Stimulated activated memory B cell treated with anti-CD40 and anti-IgM and Interleukin-4, amounts not matched to agents 10 μg/mL and 1 μg/mL and 100 μg/mL, for 72 hours (primary cell): ENCODE measurements around the gene CX3CR1.
A peak's percentile ranks its signal among the peaks of the same experiment; 100 is the strongest.
"Not testable (repeated sequence)": the region's sequence is repeated elsewhere in the genome, so short reads cannot be mapped to it uniquely, and the experiment has no call there.

Experiments used
- ATAC-seq: fragments of 150-1000 bp; cut with Tn5 transposase; 2 replicates; pipeline ENCODE4 v1.10.0; 2021
- H3K27ac Mint-ChIP-seq: one replicate; pipeline ENCODE4 v1.8.0; 2022; ENCODE audit warnings: mild to moderate bottlenecking, mixed read lengths
- H3K27me3 Mint-ChIP-seq: one replicate; pipeline ENCODE4 v1.8.0; 2022; ENCODE audit warnings: mixed read lengths
- H3K36me3 Mint-ChIP-seq: one replicate; pipeline ENCODE4 v1.8.0; 2022; ENCODE audit warnings: mixed read lengths
- H3K4me1 Mint-ChIP-seq: one replicate; pipeline ENCODE4 v1.8.0; 2022; ENCODE audit warnings: mixed read lengths
- H3K4me3 Mint-ChIP-seq: one replicate; pipeline ENCODE4 v1.8.0; 2022; ENCODE audit warnings: mild to moderate bottlenecking, moderate library complexity, mixed read lengths
- H3K9me3 Mint-ChIP-seq: one replicate; pipeline ENCODE4 v1.8.0; 2022; ENCODE audit warnings: mixed read lengths

CX3CR1 gene

GRCh38 chr3:39279745-39280517 lies at the start of gene CX3CR1:
Gene CX3CR1, minus strand, starts transcription at chr3:39280036. Its CDS starts 13,527 bp downstream, at chr3:39266509.
- ATAC-seq: no peak
- H3K4me1 Mint-ChIP-seq: peaks cover 49% of the 10 kb centered on the region
- no peaks in the 10 kb centered on the region for H3K27me3 Mint-ChIP-seq

GRCh38 chr3:39329493-39329892 lies 49.7 kb upstream of the CX3CR1 start, which contains the start of gene CCR8:
Gene CCR8, plus strand, starts transcription at chr3:39329709. Its CDS starts 2,623 bp downstream, at chr3:39332332.
- ATAC-seq: no peak
- Mint-ChIP-seq H3K9me3 (no peaks in the 10 kb centered on the region), H3K4me1 (peaks cover 19% of the 10 kb centered on the region), H3K4me3 (no peak within 1 kb of the TSS), H3K36me3 (no peaks in the 10 kb centered on the region), H3K27me3 (no peaks in the 10 kb centered on the region), H3K27ac (peak within 1 kb of the TSS; percentile 33)

More at GRCh38 chr3:39279745-39280517, at the start of gene CX3CR1:
- Mint-ChIP-seq H3K36me3 (no peaks in the 10 kb centered on the region), H3K4me3 (no peak within 1 kb of the TSS), H3K9me3 (no peaks in the 10 kb centered on the region), H3K27ac (peak within 1 kb of the TSS; percentile 48)

GRCh38 chr3:39327746-39328349 lies 48.0 kb upstream of the CX3CR1 start:
- H3K27me3 Mint-ChIP-seq: no peaks in the 10 kb centered on the region
- no peaks in the 10 kb centered on the region for H3K9me3 Mint-ChIP-seq
- no peaks in the 10 kb centered on the region for H3K36me3 Mint-ChIP-seq
- no peak overlapping the region for H3K4me3 Mint-ChIP-seq
- peak overlapping the region; percentile 33 for H3K27ac Mint-ChIP-seq
- H3K4me1 Mint-ChIP-seq: peaks cover 19% of the 10 kb centered on the region
- ATAC-seq: peak; percentile 92

- Mint-ChIP-seq H3K9me3 (no peaks in the 10 kb centered on the region), H3K27ac (peak overlapping the region; percentile 33), H3K36me3 (no peaks in the 10 kb centered on the region), H3K4me1 (peaks cover 19% of the 10 kb centered on the region), H3K4me3 (no peak overlapping the region), H3K27me3 (no peaks in the 10 kb centered on the region)
- ATAC-seq: no peak
These were observed 47.4 kb upstream of the CX3CR1 start for GRCh38 chr3:39327053-39327745.

GRCh38 chr3:39325236-39325635 lies 45.4 kb upstream of the CX3CR1 start:
- Mint-ChIP-seq H3K9me3 (no peaks in the 10 kb centered on the region), H3K36me3 (no peaks in the 10 kb centered on the region), H3K27me3 (no peaks in the 10 kb centered on the region), H3K27ac (no peak overlapping the region), H3K4me1 (peaks cover 19% of the 10 kb centered on the region), H3K4me3 (no peak overlapping the region)
- ATAC-seq: no peak

- Mint-ChIP-seq H3K27me3 (no peaks in the 10 kb centered on the region), H3K36me3 (no peaks in the 10 kb centered on the region), H3K27ac (no peak overlapping the region), H3K4me1 (peaks cover 17% of the 10 kb centered on the region), H3K9me3 (no peaks in the 10 kb centered on the region), H3K4me3 (no peak overlapping the region)
- no peak for ATAC-seq
These were observed 43.7 kb upstream of the CX3CR1 start for GRCh38 chr3:39323494-39323893.

- H3K4me1 Mint-ChIP-seq: peaks cover 11% of the 10 kb centered on the region
- no peak overlapping the region for H3K27ac Mint-ChIP-seq
- H3K9me3 Mint-ChIP-seq: peaks cover 2% of the 10 kb centered on the region
- no peak overlapping the region for H3K4me3 Mint-ChIP-seq
- no peaks in the 10 kb centered on the region for H3K27me3 Mint-ChIP-seq
- H3K36me3 Mint-ChIP-seq: no peaks in the 10 kb centered on the region
- ATAC-seq: no peak
These were observed 43.1 kb upstream of the CX3CR1 start for GRCh38 chr3:39322936-39323335.

GRCh38 chr3:39322209-39322715 lies 42.4 kb upstream of the CX3CR1 start:
- H3K27ac Mint-ChIP-seq, H3K4me1 Mint-ChIP-seq, H3K27me3 Mint-ChIP-seq, H3K4me3 Mint-ChIP-seq, H3K9me3 Mint-ChIP-seq, ATAC-seq, H3K36me3 Mint-ChIP-seq: not testable (repeated sequence)

GRCh38 chr3:39321574-39321983 lies 41.7 kb upstream of the CX3CR1 start:
- not testable (repeated sequence) for H3K36me3 Mint-ChIP-seq, H3K9me3 Mint-ChIP-seq, H3K4me3 Mint-ChIP-seq, H3K27ac Mint-ChIP-seq, ATAC-seq, H3K27me3 Mint-ChIP-seq, H3K4me1 Mint-ChIP-seq

GRCh38 chr3:39319249-39319648 lies 39.4 kb upstream of the CX3CR1 start:
- Mint-ChIP-seq H3K4me3 (no peak overlapping the region), H3K27me3 (no peaks in the 10 kb centered on the region), H3K36me3 (peaks cover 6% of the 10 kb centered on the region), H3K4me1 (no peaks in the 10 kb centered on the region), H3K9me3 (peaks cover 9% of the 10 kb centered on the region), H3K27ac (no peak overlapping the region)
- no peak for ATAC-seq

- no peaks in the 10 kb centered on the region for H3K27me3 Mint-ChIP-seq
- H3K9me3 Mint-ChIP-seq: peaks cover 12% of the 10 kb centered on the region
- H3K27ac Mint-ChIP-seq: no peak overlapping the region
- H3K4me3 Mint-ChIP-seq: no peak overlapping the region
- ATAC-seq: no peak
- H3K4me1 Mint-ChIP-seq: no peaks in the 10 kb centered on the region
- H3K36me3 Mint-ChIP-seq: peaks cover 11% of the 10 kb centered on the region
These were observed 38.5 kb upstream of the CX3CR1 start for GRCh38 chr3:39318301-39318700.

- H3K9me3 Mint-ChIP-seq: peaks cover 12% of the 10 kb centered on the region
- H3K27ac Mint-ChIP-seq: no peak overlapping the region
- H3K4me1 Mint-ChIP-seq: no peaks in the 10 kb centered on the region
- peaks cover 11% of the 10 kb centered on the region for H3K36me3 Mint-ChIP-seq
- H3K4me3 Mint-ChIP-seq: no peak overlapping the region
- no peak for ATAC-seq
- no peaks in the 10 kb centered on the region for H3K27me3 Mint-ChIP-seq
These were observed 37.8 kb upstream of the CX3CR1 start for GRCh38 chr3:39317571-39318169.

- no peak overlapping the region for H3K27ac Mint-ChIP-seq
- H3K4me3 Mint-ChIP-seq: no peak overlapping the region
- H3K27me3 Mint-ChIP-seq: no peaks in the 10 kb centered on the region
- no peak for ATAC-seq
- H3K36me3 Mint-ChIP-seq: peaks cover 11% of the 10 kb centered on the region
- H3K4me1 Mint-ChIP-seq: no peaks in the 10 kb centered on the region
- peaks cover 12% of the 10 kb centered on the region for H3K9me3 Mint-ChIP-seq
These were observed 35.6 kb upstream of the CX3CR1 start for GRCh38 chr3:39315420-39315819.

- Mint-ChIP-seq H3K9me3 (peaks cover 11% of the 10 kb centered on the region), H3K36me3 (peaks cover 11% of the 10 kb centered on the region), H3K27me3 (peaks cover 11% of the 10 kb centered on the region), H3K4me1 (no peaks in the 10 kb centered on the region), H3K4me3 (no peak overlapping the region), H3K27ac (no peak overlapping the region)
- no peak for ATAC-seq
These were observed 33.5 kb upstream of the CX3CR1 start for GRCh38 chr3:39313289-39313688.

GRCh38 chr3:39302178-39302577 lies 22.3 kb upstream of the CX3CR1 start:
- H3K4me1 Mint-ChIP-seq: no peaks in the 10 kb centered on the region
- H3K27ac Mint-ChIP-seq: no peak overlapping the region
- no peak overlapping the region for H3K4me3 Mint-ChIP-seq
- no peak for ATAC-seq
- H3K9me3 Mint-ChIP-seq: peaks cover 37% of the 10 kb centered on the region
- H3K36me3 Mint-ChIP-seq: peaks cover 38% of the 10 kb centered on the region
- H3K27me3 Mint-ChIP-seq: peaks cover 75% of the 10 kb centered on the region
